ENCODE data around the gene RPL28.

- TF ChIP-seq POLR2A (IDR thresholded peaks at IDR 0.05) (no peak), CTCF (IDR thresholded peaks at IDR 0.05) (no peak)
These were observed 66.4 kb downstream of the RPL28 start for GRCh38 chr19:55451965-55452748.

All from vagina (tissue), 2 donors.